Activated T-helper 1 cell treated with anti-CD3 and anti-CD28 coated beads, Interleukin-2, amount 50 U/mL, for 16 hours (primary cell): ENCODE results near the gene PRKCB.

Source experiments
- DNase-seq, 2 donors: peaks; one replicate each; pipeline ENCODE4 v3.0.0-alpha.2; 2020; ENCODE audit warnings: low read depth in 1 of 2, low spot score in 1 of 2

The PRKCB gene

DNA sequence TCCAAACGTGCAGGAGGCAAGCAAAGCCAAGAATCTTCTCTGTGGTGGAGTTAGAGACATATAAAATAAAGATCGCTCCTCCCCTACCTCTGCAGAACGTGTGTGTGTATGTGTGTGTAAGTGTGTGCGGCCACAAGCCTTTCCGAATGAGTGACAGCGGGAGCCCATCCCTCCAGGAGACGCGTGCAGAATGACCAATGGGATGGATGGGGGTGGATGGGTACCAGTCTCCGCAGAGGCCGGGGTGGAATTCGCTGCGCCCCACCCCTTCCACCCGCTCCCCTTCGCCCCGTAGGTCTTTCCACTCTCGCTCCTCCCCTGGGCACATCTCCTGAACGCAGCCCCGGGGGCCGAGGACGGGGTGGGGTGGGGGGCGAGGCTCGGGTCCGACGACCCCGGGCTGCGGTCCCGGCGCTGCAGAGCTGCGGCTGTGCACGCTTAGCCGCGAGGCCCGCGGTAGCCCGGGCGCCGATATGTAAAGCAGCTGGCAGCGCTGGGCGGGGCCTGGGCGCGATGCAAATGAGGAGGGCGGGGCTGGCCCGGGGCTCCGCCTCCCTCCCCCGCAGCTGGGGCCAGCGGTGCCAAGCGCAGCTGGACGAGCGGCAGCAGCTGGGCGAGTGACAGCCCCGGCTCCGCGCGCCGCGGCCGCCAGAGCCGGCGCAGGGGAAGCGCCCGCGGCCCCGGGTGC, at the start of gene PRKCB:
PRKCB (plus strand) TSS at position 594 of the 688 bp plus-strand sequence.
- DNase-seq: peak; percentile 76 to 87

DNA sequence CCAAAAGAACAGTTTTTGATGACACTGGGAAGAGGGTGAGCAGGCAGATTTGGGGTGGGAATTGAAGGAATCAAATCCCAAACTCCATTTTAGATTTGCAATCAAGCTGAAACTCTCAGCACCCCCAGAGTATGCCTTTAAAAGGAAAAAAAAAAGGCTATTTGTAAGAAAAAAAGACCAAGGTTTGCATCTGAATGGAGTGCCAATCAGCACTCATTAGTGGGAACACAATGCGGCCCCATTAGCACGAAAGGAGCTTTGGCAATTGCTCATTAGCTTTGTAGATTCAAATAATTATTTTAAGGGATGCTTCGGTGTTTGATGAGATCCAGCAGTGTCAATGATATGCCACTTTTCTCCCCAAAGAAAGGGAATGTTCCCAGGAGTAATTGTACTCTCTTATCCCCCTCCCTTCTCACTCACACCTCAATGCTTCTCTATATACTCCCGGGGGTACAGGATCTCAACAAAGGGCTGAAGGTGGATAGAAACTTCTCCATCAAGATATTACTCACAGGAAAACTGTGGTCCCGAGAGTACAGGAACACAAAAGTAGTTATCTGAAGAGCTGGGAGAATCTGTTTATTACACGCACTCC, 48.7 kb upstream of the PRKCB start:
- DNase-seq: no peak

DNA sequence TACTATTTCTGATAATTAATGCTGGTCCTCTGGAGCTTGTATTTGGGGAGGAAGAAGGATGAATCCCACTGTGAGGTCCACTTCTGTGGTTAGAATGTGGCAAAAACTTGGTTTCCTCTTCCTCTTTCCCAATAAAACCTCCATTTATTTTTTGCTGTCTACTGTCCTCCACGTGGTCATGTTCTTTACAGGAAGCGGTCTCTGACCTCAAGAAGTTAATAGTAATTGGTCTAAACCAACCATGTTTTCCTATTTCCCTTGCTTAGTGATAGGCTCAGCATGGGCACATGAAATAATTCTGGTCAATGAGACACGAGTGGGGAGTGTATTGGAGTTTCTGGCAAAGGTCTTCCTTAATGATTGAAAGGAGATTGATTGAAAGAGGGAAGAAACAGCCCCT, 47.1 kb upstream of the PRKCB start:
- DNase-seq: no peak

DNA sequence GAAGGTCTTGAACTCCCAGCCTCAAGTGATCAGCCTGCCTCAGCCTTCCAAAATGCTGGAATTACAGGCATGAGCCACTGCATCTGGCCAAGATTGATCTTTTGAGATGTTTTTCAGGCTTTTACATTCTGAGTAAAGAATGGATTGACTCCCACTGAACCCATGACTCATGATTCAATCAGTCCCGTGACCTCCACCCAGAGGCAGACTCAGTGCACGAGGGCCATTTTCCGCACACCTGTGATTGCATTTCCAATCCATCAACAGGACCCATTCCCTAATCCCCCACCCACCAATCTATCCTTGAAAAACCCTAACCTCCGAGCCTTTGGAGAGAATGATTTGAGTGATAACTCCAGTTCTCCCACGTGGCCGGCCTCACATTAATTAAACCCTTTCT, 40.4 kb upstream of the PRKCB start:
- no peak for DNase-seq

DNA sequence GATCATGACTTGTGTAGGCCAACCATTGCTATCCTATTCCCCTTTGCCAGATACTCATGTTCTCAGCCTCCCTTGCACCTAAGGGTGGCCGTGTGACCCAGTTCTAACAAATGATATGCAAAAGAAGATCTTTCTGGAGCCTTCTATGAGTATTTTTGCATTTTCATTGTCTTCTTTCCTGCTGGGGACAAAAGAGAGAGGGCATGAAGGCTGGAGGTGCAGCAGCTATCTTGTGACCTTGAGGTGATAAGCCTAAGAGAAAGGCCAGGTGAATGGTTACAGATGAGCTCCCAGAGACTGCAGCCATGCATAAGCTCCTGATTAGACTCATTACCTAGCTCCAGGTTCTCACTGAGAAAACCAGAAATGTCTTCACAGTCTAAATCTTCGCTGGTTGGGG, 38.8 kb upstream of the PRKCB start:
- DNase-seq: no peak

DNA sequence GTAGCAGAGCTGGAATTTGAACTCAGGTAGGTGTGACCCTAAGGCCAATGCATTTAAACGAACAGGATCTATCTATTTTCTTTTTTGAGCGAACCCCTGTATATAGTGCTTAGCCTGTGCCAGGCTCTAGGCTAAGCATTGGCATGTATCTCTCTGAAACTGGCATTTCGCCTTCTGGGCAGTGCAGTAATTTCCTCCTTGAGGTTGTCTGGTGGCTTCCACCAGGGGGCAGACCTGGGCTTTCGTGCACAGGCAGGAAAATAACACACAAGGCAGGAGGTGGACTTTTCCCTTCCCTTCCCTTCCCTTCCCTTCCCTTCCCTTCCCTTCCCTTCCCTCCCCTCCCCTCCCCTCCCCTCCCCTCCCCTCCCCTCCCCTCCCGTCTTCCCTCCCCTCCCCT, 34.4 kb upstream of the PRKCB start:
- peak; percentile 63 to 66 for DNase-seq

DNA sequence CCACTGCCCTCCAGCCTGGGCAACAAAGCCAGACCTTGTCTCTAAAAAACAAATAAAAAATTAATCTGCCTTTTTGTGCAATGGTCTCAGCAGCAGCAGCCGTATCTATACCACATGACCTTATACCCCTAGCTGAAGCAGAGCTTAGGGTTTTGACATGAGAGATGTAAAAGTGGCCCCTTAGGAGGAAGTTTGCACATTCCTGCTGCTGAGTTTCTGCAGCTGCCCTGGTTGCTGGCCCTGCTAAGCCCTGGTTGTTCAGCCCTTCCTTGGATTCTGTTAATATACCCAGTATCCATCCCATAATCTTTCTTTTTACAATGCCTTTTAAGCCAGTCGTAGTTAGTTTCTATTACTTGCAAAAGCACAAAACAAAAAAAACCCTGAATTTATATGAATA, 33.0 kb upstream of the PRKCB start:
- DNase-seq: no peak

DNA sequence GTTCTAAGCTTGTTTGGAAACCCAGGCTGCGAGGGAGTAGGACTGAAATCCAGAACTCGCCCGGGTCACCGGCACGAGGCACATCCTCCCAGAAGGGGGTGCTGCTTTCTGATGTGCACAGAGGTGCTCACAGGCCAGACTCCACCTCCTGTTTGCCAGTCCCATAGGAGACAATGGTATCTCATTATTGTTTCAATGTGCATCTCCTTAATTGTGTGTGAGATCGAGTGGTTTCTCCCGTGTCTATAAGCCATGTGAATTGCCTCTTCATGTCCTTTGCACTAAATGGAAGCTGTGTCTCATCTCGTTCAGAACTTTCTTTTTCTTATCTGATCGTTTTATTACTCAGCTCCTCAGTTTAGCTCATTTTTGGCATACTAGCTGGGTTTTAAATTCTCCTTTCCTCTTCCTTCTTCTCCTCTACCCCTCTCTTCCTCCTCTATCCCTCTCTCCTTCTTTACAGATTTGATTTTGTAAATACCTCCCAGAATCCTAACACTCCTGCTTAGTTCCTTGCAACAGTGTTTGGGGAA, 32.1 kb upstream of the PRKCB start:
- peak; percentile 39 to 48 for DNase-seq

DNA sequence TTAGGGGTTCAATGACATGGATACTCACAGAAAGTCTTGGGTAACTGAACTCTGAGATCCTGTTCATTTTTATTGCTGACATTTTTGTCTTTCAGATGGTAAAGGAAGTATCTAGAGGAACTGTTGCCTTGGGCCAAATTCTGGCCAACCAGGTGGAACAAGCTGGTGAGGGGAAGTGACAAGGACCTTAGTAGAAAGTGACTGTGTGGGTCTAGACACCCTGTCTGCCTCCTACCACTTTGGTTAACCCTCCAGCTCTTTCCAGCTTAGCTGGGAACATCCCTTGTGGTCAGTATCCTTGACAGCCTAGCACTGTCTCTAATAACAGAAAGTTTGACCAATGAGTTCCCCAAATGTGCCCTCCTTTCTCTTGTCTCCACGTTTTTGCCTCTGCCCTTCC, 28.8 kb upstream of the PRKCB start:
- DNase-seq: no peak

DNA sequence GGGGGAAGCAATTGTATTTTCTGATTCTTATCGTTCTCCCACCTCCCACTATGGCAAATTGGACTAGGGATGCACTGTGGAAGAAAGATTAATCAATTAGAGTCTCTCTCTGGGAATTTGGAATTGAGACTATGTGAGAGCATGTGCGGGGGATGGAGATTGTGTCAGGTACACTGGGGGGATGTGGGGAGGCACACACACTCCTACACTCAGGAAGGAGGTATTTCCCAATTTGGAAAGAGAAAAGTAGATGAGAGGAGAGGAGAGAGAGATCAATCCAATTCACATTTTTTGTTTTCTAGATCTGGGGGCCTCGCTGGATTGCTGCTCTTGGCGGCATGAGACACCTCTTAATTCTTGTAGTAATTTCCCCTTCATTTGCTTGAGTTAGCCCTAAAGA, 14.3 kb upstream of the PRKCB start:
- no peak for DNase-seq

DNA sequence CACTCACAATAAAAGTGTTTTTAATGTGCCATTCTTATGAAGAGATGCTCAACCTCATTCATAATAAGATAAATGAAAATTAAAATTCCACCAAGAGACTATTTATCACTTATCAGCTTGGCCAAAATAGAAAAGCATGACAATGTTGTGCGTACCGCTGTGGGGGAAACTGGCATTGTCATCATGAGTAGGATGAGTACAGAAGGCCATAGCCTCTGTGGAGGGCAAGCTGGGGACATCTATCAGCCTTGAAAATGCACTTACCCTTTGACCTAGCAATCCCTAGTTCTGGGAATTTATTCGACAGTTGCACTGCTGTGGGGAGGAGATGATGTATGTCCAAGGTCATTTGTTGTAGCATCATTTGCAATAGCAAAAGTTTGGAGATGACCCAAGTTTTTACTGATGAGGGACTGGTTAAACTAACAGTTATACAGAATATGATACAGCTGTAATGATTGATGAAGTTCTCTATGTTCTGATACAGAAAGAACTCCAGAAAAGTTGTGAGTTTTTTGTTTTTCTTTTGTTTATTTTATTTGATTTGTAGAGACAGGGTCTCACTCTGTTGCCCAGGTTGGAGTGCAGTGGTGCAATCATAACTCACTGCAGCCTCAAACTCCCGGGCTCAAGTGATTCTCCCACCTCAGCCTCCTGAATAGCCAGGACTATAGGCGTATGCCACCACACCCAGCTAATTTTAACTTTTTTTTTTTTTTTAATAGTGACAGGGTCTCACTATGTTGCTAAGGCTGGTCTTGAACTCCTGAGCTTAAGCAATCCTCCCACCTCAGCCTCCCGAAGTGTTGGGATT, 13.7 kb upstream of the PRKCB start:
- DNase-seq: no peak

DNA sequence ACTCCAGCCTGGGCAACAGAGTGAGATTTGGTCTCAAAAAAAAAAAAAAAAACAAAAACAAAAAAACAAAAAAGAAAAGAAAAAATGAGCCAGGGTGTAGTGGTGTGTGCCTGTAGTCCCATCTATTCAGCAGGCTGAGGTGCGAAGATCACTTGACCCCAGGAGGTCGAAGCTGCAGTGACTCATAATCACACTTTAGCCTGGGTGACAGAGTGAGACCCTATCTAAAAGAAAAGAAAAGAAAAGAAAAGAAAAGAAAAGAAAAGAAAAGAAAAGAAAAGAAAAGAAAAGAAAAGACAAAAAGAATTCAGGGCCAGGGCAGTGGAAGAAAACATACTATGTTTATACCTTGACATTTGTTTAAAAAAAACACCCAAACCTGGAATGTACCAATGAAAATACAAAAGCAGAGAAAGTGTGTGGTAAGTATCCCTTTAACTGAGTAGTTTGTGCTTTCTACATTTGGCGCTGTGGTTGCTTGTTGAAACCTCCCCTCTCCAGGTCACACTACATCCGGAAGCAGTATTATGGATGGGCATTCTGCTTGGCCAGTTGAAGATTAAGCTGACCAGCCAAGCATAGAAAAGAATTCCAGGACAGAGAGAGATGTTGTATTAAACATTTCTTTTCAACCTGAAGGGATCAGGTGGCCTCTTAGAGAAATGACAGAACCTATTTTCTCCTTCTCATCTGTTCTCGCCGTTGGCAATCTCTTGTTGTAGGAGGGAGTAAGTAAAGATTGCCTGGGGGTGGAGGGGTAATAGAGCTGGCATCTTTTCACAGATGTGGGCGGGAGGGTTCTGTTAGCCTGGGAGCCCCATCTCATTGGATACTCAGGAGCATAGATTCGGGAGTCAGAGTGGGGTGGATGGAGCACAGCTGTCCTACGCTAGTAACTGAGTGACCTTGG, 12.1 kb upstream of the PRKCB start:
- no peak for DNase-seq

DNA sequence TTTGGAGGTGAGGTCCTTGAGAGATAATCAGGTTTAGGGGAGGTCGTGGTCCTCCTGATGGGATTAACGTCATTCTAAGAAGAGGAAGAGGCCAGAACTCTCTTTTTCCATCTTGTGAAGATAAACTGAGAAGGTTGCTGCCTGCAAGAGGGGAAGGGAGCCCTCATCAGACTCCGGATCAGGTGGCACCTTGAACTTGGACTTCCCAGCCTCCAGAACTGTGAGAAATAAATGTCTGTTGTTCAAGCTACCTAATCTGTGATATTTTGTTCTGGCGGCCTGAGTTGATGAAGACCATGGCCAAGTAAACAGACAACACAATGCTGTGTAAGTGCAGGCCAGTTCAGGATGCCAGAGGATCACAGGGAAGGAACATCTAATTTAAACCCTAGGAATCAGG, 10.9 kb upstream of the PRKCB start:
- no peak for DNase-seq

DNA sequence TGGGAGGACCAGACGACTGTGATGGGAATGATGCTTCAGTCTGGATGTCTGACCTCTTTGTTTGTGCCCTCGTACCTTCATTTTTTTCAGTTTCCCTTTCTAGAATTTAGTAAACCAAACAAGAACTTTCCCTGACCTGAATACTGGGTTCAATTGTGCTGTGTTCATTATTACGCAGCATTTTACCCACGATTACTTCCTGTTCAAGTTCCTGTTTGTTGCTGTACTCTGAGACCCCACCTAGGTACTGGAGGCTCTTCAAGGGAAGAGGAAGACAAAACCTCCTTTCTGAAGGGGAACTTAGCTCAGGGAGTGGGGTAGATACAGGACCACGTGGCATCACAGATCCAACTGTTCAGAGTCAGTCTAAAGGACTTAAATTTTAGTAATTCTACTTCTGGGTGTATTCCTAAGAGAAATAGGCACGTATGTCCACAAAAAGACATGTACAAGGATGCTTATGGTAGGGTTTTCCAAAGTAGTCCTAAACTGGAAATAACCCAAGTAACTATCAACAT, 9.2 kb upstream of the PRKCB start:
- DNase-seq: no peak

DNA sequence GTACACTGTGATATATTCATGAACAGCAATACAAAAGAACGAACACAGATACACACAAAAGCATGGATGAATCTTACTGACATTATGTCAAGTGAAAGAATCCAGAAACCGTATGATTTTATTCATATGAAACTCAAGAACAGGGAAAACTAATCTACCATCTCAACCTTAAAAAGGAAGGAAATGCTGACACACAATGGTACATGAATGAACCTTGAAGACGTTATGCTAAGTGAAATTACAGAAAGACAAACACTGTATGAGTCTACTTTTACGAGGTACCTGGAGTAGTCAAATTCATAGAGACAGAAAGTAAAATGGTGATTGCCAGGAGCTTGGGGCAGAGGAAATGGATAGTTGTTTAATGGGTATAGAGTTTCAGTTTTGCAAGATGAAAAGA, 8.7 kb upstream of the PRKCB start:
- no peak for DNase-seq

DNA sequence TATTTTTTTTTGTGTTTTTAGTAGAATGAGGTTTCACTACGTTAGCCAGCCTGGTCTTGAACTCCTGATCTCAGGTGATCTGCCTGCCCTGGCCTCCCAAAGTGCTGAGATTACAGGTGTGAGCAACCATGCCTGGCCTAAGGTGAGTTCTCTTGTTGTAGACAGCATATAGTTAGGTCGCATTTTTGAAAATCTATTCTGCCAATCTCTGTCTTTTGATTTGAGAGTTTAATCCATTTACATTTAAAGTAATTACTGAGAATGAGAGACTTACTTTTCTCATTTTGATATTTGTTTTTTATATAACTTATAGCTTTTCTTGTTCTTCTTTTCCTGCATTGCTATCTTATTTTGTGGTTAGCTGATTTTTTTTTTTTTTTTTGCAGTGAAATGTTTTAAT, 6.3 kb upstream of the PRKCB start:
- DNase-seq: no peak

DNA sequence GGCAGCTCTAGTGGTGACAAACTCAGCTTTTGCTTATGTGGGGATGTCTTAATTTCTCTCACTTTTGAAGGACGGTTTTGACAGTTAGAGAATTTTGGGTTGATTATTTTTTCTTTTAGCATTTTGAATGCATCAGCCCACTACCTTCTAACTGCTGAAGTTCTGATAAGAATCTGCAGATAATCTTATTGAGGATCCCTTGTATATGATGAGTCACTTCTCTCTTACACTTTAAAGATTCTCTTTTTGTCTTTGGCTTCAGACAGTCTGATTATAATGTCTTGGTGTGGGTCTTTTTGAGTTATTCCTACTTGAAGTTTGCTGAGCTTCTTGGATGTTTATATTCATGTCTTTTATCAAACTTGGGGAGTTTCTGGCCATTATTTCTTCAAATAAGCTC, 5.5 kb upstream of the PRKCB start:
- no peak for DNase-seq

DNA sequence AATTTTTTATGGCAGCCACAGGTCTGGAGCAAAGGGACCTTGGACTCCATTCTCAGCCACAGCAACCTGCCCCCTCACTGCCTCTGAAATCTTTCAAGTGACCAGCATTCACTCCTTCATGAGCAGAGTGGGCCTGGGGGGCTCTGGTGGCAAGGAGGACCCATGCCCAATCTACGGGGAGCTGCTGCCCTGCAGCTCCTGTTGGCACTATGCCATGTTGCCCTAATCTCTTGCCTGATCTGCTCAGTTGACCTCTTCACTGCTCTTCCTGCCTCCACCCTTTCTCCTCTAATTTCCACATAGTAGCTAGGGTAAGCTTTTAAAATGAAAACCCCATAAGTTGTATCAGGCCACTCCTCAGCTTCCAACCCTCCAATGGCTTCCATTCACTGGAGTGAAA, 2.9 kb upstream of the PRKCB start:
- no peak for DNase-seq

DNA sequence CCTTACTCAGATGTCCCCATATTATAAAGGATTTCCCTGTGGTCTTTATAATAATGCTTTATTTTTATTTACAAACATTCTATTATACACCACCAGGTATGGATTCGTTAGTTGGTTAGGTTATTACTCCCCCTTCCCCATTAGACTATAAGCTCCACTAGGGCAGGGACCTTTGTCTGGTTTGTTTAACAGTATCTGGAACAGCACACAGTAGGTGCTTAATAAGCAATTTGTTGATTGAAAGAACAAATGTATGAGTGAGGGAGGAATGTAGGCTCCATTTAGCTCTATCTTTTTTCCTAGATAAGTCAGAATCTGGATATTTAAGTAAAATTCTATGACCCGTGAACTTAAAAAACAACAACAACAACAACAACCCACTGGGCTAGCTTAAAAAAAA, 2.3 kb upstream of the PRKCB start:
- DNase-seq: no peak

DNA sequence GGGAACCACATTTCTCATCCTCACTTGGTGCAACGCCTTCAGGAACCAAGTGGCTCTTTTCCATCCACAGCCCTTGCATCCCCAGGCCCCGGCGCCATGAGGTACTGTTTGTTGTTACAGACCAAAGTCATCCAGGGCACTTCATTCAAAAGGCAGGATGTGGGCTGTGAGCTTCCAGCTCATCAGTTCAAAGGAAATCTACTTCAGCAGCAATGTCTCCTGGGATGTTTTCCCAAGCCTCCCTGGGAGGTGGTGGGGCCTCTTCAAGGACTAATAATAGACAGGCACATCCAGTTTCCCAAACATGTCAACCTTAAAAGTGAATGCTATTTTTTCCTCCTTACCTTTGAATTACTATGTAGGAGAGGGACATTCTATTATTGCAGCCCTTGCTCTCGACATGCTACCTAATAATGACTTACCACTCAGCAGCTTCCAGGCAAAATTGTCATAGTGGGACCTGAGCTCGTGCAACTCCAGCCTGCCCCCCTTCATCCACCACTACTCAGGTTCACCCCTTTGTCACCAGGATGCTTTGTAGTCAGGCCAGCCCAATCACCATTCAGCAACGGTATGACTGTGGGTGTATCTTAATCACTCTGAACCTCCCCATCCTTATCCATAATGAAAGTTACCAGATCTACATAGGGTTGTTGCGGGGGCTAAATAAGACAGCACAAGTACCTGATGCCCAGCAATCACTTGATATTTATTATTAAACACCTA, 1.7 kb upstream of the PRKCB start:
- DNase-seq: no peak
